Brain microvascular endothelial cell (primary cell): ENCODE data around the gene NVL.

ENCODE experiments used
- DNase-seq: peaks from one replicate; pipeline ENCODE4 v3.0.0-alpha.2; 2020
- H3K27ac ChIP-seq: fragments of 250-450 bp; sonication (Bioruptor Pico); 2 replicates; pipeline ENCODE4 v1.5.1; 2020; ENCODE audit warnings: mild to moderate bottlenecking, moderate library complexity
- H3K27me3 ChIP-seq: fragments of 250-450 bp; sonication (Bioruptor Pico); replicated peaks from 2 replicates; pipeline ENCODE4 v1.5.1; 2020; ENCODE audit warnings: mild to moderate bottlenecking
- H3K36me3 ChIP-seq: fragments of 250-450 bp; sonication (Bioruptor Pico); replicated peaks from 2 replicates; pipeline ENCODE4 v1.5.1; 2020; ENCODE audit warnings: mild to moderate bottlenecking
- H3K4me3 ChIP-seq: 2 replicates; pipeline ENCODE4 v1.5.1; 2011; ENCODE audit warnings: low read depth, mild to moderate bottlenecking, control low read depth, low read length, moderate library complexity
- CTCF ChIP-seq: IDR thresholded peaks from 2 replicates; pipeline ENCODE4 v1.5.1; 2011; ENCODE audit warnings: low read depth, mild to moderate bottlenecking, moderate library complexity, low read length, control low read depth, inconsistent platforms; ENCODE audit errors: missing control alignments
- in situ Hi-C: cut with HindIII; loops from 2 replicates; pipeline ENCODE4 v1.10.0; 2017; ENCODE audit warnings: low sequenced_read_pairs, low pct_ligation_motif_present

NVL gene

GRCh38 chr1:224180783-224181452 is 149.1 kb downstream of the NVL start:
- H3K27ac ChIP-seq, result no peak overlapping the region
- no peak for DNase-seq

GRCh38 chr1:224178894-224179293 is 151.1 kb downstream of the NVL start:
- in situ Hi-C loops, result no loop called here
- Histone ChIP-seq H3K4me3 (no peak overlapping the region), H3K27me3 (no peaks in the 10 kb centered on the region), H3K27ac (no peak overlapping the region), H3K36me3 (no peaks in the 10 kb centered on the region)
- TF ChIP-seq CTCF, result no peak
- DNase-seq, result no peak

More at GRCh38 chr1:224180783-224181452, 149.1 kb downstream of the NVL start:
- in situ Hi-C loops, result no loop called here
- Histone ChIP-seq H3K4me3 (no peak overlapping the region), H3K27me3 (no peaks in the 10 kb centered on the region), H3K36me3 (peaks cover 4% of the 10 kb centered on the region)
- TF ChIP-seq CTCF, result no peak

GRCh38 chr1:224177356-224177999 is 152.5 kb downstream of the NVL start:
- no peak for TF ChIP-seq CTCF
- in situ Hi-C loops, result no loop called here

More at GRCh38 chr1:224177356-224177999, 152.5 kb downstream of the NVL start:
- no peak overlapping the region for H3K27ac ChIP-seq
- H3K27me3 ChIP-seq, result no peaks in the 10 kb centered on the region
- no peak for DNase-seq
- no peaks in the 10 kb centered on the region for H3K36me3 ChIP-seq
- no peak overlapping the region for H3K4me3 ChIP-seq
